Neutrophil (primary cell): ENCODE results near the gene GARIN1A.
"Not testable (repeated sequence)": the region's sequence is repeated elsewhere in the genome, so short reads cannot be mapped to it uniquely, and the experiment has no call there.

ENCODE experiments used
- H3K27ac ChIP-seq: fragments of 200-600 bp; sonication (generic); 2 replicates; pipeline ENCODE4 v1.5.1; 2016; ENCODE audit warnings: mild to moderate bottlenecking, moderate library complexity
- H3K27me3 ChIP-seq: fragments of 200-600 bp; sonication (generic); 2 replicates; pipeline ENCODE4 v1.6.0; 2016; ENCODE audit warnings: mild to moderate bottlenecking
- H3K36me3 ChIP-seq: fragments of 200-600 bp; sonication (generic); 2 replicates; pipeline ENCODE4 v1.5.1; 2017
- H3K4me1 ChIP-seq, 2 experiments: fragments of 200-600 bp in 1 of 2; sonication (generic) in 1 of 2; 1 replicate in 1 of 2; 2 replicates in 1 of 2; pipeline versions ENCODE4 v1.5.1 to v1.6.1; 2013 to 2016; ENCODE audit warnings: low read depth in 1 of 2, low read length in 1 of 2, mild to moderate bottlenecking in 1 of 2, moderate library complexity in 1 of 2; ENCODE audit not compliant: control insufficient read depth in 1 of 2, insufficient read depth in 1 of 2
- H3K4me3 ChIP-seq, 2 experiments: fragments of 200-600 bp in 1 of 2; sonication (generic) in 1 of 2; 1 replicate in 1 of 2; 2 replicates in 1 of 2; pipeline ENCODE4 v1.5.1; 2013 to 2016; ENCODE audit warnings: low read depth in 1 of 2, low read length in 1 of 2, mild to moderate bottlenecking in 1 of 2, moderate library complexity in 1 of 2
- H3K9me3 ChIP-seq: fragments of 200-600 bp; sonication (generic); 2 replicates; pipeline ENCODE4 v1.5.1; 2016
- CTCF ChIP-seq: fragments of 200-600 bp; sonication (generic); IDR thresholded peaks from 2 replicates; pipeline ENCODE4 v1.5.1; 2016; ENCODE audit warnings: antibody characterized with exemption

Gene GARIN1A

GRCh38 chr7:128660596-128660995 lies 11.5 kb upstream of the GARIN1A start:
- Histone ChIP-seq H3K4me3 (no peak overlapping the region), H3K27ac (no peak overlapping the region), H3K4me1 (no peaks in the 10 kb centered on the region), H3K36me3 (no peaks in the 10 kb centered on the region), H3K9me3 (no peaks in the 10 kb centered on the region), H3K27me3 (no peaks in the 10 kb centered on the region)
- TF ChIP-seq CTCF, result no peak

DNA sequence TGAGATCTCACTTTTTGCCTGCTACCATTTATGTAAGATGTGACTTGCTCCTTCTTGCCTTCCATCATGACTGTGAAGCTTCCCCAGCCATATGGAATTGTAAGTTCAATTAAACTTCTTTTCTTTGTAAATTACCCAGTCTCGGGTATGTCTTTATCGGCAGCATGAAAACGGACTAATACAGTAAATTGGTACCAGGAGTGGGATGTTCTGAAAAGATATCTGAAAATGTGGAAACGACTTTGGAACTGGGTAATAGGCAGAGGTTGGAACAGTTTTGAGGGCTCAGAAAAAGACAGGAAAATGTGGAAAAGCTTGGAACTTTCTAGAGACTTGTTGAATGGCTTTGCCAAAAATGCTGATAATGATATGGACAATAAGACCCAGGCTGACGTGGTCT lies 10.6 kb upstream of the GARIN1A start:
- Histone ChIP-seq H3K4me3 (no peak overlapping the region), H3K27me3 (no peaks in the 10 kb centered on the region), H3K27ac (no peak overlapping the region), H3K4me1 (no peaks in the 10 kb centered on the region), H3K36me3 (no peaks in the 10 kb centered on the region), H3K9me3 (no peaks in the 10 kb centered on the region)
- TF ChIP-seq CTCF, result no peak

GRCh38 chr7:128662091-128662490 lies 10.0 kb upstream of the GARIN1A start:
- TF ChIP-seq CTCF, result no peak

DNA sequence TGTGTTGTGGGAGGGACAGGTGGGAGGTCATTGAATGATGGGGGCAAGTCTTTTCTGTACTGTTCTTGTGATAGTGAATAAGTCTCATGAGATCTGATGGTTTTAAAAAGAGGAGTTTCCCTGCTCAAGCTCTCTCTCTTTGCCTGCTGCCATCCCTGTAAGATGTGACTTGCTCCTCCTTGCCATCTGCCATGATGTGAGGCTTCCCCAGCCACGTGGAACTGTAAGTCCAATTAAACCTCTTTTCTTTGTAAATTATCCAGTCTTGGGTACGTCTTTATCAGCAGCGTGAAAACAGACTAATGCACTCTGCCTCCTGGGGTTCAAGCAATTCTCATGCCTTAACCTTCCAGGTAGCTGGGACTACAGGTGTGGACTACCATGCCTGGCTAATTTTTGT lies 8.9 kb upstream of the GARIN1A start:
- not testable (repeated sequence) for H3K27me3 ChIP-seq, H3K36me3 ChIP-seq, H3K27ac ChIP-seq, H3K4me3 ChIP-seq, H3K4me1 ChIP-seq, H3K9me3 ChIP-seq

More at GRCh38 chr7:128662091-128662490, 10.0 kb upstream of the GARIN1A start:
- Histone ChIP-seq H3K27ac (no peak overlapping the region), H3K4me3 (no peak overlapping the region), H3K4me1 (no peaks in the 10 kb centered on the region), H3K9me3 (no peaks in the 10 kb centered on the region), H3K27me3 (no peaks in the 10 kb centered on the region), H3K36me3 (no peaks in the 10 kb centered on the region)

DNA sequence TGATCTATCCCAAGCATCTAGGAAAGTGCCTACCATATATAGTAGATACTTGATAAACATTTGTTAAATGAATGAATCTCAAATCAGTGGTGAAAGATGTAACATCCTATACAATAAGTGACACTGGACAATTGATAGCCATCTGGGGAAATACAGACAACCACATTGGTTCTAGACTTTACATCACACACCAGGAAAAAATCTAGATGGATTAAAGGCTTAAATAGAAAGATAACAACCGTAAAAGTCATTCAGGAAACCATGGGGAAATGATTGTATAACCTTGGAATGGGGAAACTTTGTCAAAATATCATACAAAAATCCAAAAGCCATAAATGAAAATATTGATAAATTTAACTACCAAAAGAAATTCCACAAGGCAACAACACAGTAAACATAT lies 7.0 kb upstream of the GARIN1A start:
- no peak for TF ChIP-seq CTCF
- H3K27ac ChIP-seq, result no peak overlapping the region
- H3K4me1 ChIP-seq, result no peaks in the 10 kb centered on the region
- H3K27me3 ChIP-seq, result no peaks in the 10 kb centered on the region
- H3K4me3 ChIP-seq, result no peak overlapping the region
- H3K36me3 ChIP-seq, result no peaks in the 10 kb centered on the region
- no peaks in the 10 kb centered on the region for H3K9me3 ChIP-seq

DNA sequence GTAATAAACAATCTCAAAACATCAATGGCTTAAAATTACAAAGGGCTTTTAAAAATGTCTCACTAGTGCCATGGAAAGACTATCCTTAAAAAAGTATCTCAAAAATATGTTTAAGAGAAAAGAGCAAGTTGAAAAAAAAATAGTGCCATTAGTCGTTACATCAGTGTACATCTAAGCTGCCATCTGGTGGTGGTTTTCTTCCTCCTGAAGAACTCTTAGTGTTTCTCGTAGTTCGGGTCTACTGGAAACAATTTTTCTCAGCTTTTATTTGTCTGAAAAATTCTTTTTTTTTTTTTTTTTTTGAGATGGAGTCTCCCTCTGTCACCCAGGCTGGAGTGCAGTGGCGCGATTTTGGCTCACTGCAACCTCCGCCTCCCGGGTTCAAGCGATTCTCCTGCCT lies 5.9 kb upstream of the GARIN1A start:
- Histone ChIP-seq H3K4me3 (no peak overlapping the region), H3K27ac (no peak overlapping the region), H3K9me3 (no peaks in the 10 kb centered on the region), H3K36me3 (no peaks in the 10 kb centered on the region), H3K27me3 (no peaks in the 10 kb centered on the region), H3K4me1 (no peaks in the 10 kb centered on the region)
- no peak for TF ChIP-seq CTCF
